Measurements from ENCODE around the gene GNS. TPM values are rescaled to one million over a fixed set of nuclear protein-coding genes. Genes with fewer than 3 reads are reported as not detected.

The GNS gene
- total and polyA plus RNA-seq, 10 of the 15 experiments (the other 5 are each of a cell fraction or from before 2014, with no cell fraction given), result 4.1 to 33.8 (median 19.1) TPM

GRCh38 chr12:64759035-64759894 lies at the start of gene GNS (continued):
- peak; percentile 57 for TF ChIP-seq FOS (IDR thresholded peaks at IDR 0.05; ENCODE audit: borderline replicate concordance, extremely low read depth, insufficient read length)
- TF ChIP-seq, protein P1, sequence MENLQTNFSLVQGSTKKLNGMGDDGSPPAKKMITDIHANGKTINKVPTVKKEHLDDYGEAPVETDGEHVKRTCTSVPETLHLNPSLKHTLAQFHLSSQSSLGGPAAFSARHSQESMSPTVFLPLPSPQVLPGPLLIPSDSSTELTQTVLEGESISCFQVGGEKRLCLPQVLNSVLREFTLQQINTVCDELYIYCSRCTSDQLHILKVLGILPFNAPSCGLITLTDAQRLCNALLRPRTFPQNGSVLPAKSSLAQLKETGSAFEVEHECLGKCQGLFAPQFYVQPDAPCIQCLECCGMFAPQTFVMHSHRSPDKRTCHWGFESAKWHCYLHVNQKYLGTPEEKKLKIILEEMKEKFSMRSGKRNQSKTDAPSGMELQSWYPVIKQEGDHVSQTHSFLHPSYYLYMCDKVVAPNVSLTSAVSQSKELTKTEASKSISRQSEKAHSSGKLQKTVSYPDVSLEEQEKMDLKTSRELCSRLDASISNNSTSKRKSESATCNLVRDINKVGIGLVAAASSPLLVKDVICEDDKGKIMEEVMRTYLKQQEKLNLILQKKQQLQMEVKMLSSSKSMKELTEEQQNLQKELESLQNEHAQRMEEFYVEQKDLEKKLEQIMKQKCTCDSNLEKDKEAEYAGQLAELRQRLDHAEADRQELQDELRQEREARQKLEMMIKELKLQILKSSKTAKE (IDR thresholded peaks at IDR 0.05; ENCODE audit: low read depth, poor library complexity, severe bottlenecking), result peak; percentile 22
- TF ChIP-seq DPF2 (IDR thresholded peaks at IDR 0.05), result peak; percentile 76
- peak; percentile 96 to 99 for TF ChIP-seq BHLHE40 (IDR thresholded peaks at IDR 0.05; ENCODE audit: borderline replicate concordance in 1 of 2, low read depth in 2 of 2, low read length in 1 of 2)
- no peak for TF ChIP-seq ZNF622 (IDR thresholded peaks at IDR 0.05)
- TF ChIP-seq, protein P2, sequence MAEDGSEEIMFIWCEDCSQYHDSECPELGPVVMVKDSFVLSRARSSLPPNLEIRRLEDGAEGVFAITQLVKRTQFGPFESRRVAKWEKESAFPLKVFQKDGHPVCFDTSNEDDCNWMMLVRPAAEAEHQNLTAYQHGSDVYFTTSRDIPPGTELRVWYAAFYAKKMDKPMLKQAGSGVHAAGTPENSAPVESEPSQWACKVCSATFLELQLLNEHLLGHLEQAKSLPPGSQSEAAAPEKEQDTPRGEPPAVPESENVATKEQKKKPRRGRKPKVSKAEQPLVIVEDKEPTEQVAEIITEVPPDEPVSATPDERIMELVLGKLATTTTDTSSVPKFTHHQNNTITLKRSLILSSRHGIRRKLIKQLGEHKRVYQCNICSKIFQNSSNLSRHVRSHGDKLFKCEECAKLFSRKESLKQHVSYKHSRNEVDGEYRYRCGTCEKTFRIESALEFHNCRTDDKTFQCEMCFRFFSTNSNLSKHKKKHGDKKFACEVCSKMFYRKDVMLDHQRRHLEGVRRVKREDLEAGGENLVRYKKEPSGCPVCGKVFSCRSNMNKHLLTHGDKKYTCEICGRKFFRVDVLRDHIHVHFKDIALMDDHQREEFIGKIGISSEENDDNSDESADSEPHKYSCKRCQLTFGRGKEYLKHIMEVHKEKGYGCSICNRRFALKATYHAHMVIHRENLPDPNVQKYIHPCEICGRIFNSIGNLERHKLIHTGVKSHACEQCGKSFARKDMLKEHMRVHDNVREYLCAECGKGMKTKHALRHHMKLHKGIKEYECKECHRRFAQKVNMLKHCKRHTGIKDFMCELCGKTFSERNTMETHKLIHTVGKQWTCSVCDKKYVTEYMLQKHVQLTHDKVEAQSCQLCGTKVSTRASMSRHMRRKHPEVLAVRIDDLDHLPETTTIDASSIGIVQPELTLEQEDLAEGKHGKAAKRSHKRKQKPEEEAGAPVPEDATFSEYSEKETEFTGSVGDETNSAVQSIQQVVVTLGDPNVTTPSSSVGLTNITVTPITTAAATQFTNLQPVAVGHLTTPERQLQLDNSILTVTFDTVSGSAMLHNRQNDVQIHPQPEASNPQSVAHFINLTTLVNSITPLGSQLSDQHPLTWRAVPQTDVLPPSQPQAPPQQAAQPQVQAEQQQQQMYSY (CRISPR knock-in tag; IDR thresholded peaks at IDR 0.05), result peak; percentile 85; the same call in 1 of the 2 replicates
- TF ChIP-seq ZBTB4 (CRISPR knock-in tag; IDR thresholded peaks at IDR 0.05), result peak; percentile 88; the same call in 1 of the 2 replicates
- TF ChIP-seq IKZF1 (conservative IDR thresholded peaks at IDR 0.05), result peak; percentile 87
- TF ChIP-seq BMI1 (IDR thresholded peaks at IDR 0.05; ENCODE audit: borderline replicate concordance), result no peak
- TF ChIP-seq PML (IDR thresholded peaks at IDR 0.05; ENCODE audit: low read length), result peak; percentile 21; the same call in 1 of the 2 replicates
- TF ChIP-seq, protein P3, sequence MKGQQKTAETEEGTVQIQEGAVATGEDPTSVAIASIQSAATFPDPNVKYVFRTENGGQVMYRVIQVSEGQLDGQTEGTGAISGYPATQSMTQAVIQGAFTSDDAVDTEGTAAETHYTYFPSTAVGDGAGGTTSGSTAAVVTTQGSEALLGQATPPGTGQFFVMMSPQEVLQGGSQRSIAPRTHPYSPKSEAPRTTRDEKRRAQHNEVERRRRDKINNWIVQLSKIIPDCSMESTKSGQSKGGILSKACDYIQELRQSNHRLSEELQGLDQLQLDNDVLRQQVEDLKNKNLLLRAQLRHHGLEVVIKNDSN (IDR thresholded peaks at IDR 0.05; ENCODE audit: borderline replicate concordance, extremely low read length, insufficient read depth, low read depth, low read length), result peak; percentile 98
- TF ChIP-seq, protein P4, sequence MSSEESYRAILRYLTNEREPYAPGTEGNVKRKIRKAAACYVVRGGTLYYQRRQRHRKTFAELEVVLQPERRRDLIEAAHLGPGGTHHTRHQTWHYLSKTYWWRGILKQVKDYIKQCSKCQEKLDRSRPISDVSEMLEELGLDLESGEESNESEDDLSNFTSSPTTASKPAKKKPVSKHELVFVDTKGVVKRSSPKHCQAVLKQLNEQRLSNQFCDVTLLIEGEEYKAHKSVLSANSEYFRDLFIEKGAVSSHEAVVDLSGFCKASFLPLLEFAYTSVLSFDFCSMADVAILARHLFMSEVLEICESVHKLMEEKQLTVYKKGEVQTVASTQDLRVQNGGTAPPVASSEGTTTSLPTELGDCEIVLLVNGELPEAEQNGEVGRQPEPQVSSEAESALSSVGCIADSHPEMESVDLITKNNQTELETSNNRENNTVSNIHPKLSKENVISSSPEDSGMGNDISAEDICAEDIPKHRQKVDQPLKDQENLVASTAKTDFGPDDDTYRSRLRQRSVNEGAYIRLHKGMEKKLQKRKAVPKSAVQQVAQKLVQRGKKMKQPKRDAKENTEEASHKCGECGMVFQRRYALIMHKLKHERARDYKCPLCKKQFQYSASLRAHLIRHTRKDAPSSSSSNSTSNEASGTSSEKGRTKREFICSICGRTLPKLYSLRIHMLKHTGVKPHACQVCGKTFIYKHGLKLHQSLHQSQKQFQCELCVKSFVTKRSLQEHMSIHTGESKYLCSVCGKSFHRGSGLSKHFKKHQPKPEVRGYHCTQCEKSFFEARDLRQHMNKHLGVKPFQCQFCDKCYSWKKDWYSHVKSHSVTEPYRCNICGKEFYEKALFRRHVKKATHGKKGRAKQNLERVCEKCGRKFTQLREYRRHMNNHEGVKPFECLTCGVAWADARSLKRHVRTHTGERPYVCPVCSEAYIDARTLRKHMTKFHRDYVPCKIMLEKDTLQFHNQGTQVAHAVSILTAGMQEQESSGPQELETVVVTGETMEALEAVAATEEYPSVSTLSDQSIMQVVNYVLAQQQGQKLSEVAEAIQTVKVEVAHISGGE (CRISPR knock-in tag; IDR thresholded peaks at IDR 0.05), result peak; percentile 62; the same call in 1 of the 2 replicates
- TF ChIP-seq MEF2B (IDR thresholded peaks at IDR 0.05; ENCODE audit: partially characterized antibody, poor library complexity, severe bottlenecking), result peak; percentile 52

Data from GM12878 (cell line).